ENCODE data around the gene INVS. TPM values are rescaled to one million over a fixed set of nuclear protein-coding genes. Genes with fewer than 3 reads are reported as not detected.
A peak's percentile ranks its signal among the peaks of the same experiment; 100 is the strongest.
"Not testable (repeated sequence)": the region's sequence is repeated elsewhere in the genome, so short reads cannot be mapped to it uniquely, and the experiment has no call there.

Gene INVS
- total RNA-seq, 1 donor from 2014 or later = 25.6 TPM

GRCh38 chr9:100126423-100126822, 27.4 kb downstream of the INVS start:
- no peaks in the 10 kb centered on the region for H3K4me1 Mint-ChIP-seq
- H3K4me3 Mint-ChIP-seq = no peak overlapping the region
- H3K9me3 Mint-ChIP-seq = no peaks in the 10 kb centered on the region
- no peak for TF ChIP-seq CTCF (conservative IDR thresholded peaks at IDR 0.05)
- H3K27ac Mint-ChIP-seq (ENCODE audit: unreplicated experiment) = no peak overlapping the region
- peaks cover 5% of the 10 kb centered on the region for H3K36me3 Mint-ChIP-seq (ENCODE audit: low read depth)
- DNase-seq (ENCODE audit: low read depth, low spot score) = no peak
- no peaks in the 10 kb centered on the region for H3K27me3 Mint-ChIP-seq (ENCODE audit: low read depth)

GRCh38 chr9:100129772-100130171, 30.7 kb downstream of the INVS start:
- H3K27ac Mint-ChIP-seq (ENCODE audit: unreplicated experiment) = no peak overlapping the region
- no peaks in the 10 kb centered on the region for H3K9me3 Mint-ChIP-seq
- peaks cover 20% of the 10 kb centered on the region for H3K36me3 Mint-ChIP-seq (ENCODE audit: low read depth)
- DNase-seq (ENCODE audit: low read depth, low spot score) = no peak
- no peak overlapping the region for H3K4me3 Mint-ChIP-seq
- no peaks in the 10 kb centered on the region for H3K4me1 Mint-ChIP-seq
- TF ChIP-seq CTCF (conservative IDR thresholded peaks at IDR 0.05) = no peak
- no peaks in the 10 kb centered on the region for H3K27me3 Mint-ChIP-seq (ENCODE audit: low read depth)

GRCh38 chr9:100131216-100131615, 32.2 kb downstream of the INVS start:
- Mint-ChIP-seq H3K27ac (ENCODE audit: unreplicated experiment) (no peak overlapping the region), H3K4me3 (no peak overlapping the region), H3K27me3 (ENCODE audit: low read depth) (no peaks in the 10 kb centered on the region), H3K4me1 (no peaks in the 10 kb centered on the region), H3K36me3 (ENCODE audit: low read depth) (peaks cover 15% of the 10 kb centered on the region), H3K9me3 (no peaks in the 10 kb centered on the region)
- DNase-seq (ENCODE audit: low read depth, low spot score) = no peak
- TF ChIP-seq CTCF (conservative IDR thresholded peaks at IDR 0.05) = no peak

GRCh38 chr9:100131875-100132430, 32.9 kb downstream of the INVS start:
- H3K27ac Mint-ChIP-seq (ENCODE audit: unreplicated experiment) = no peak overlapping the region
- no peaks in the 10 kb centered on the region for H3K9me3 Mint-ChIP-seq
- DNase-seq (ENCODE audit: low read depth, low spot score) = no peak
- H3K27me3 Mint-ChIP-seq (ENCODE audit: low read depth) = no peaks in the 10 kb centered on the region
- H3K4me1 Mint-ChIP-seq = no peaks in the 10 kb centered on the region
- peaks cover 15% of the 10 kb centered on the region for H3K36me3 Mint-ChIP-seq (ENCODE audit: low read depth)
- no peak for TF ChIP-seq CTCF (conservative IDR thresholded peaks at IDR 0.05)
- H3K4me3 Mint-ChIP-seq = no peak overlapping the region

- DNase-seq (ENCODE audit: low read depth, low spot score) = no peak
- Mint-ChIP-seq H3K4me1 (no peaks in the 10 kb centered on the region), H3K27me3 (ENCODE audit: low read depth) (no peaks in the 10 kb centered on the region), H3K27ac (ENCODE audit: unreplicated experiment) (no peak overlapping the region), H3K36me3 (ENCODE audit: low read depth) (peaks cover 15% of the 10 kb centered on the region), H3K4me3 (no peak overlapping the region), H3K9me3 (no peaks in the 10 kb centered on the region)
- no peak for TF ChIP-seq CTCF (conservative IDR thresholded peaks at IDR 0.05)
Measured at GRCh38 chr9:100134731-100135130, 35.7 kb downstream of the INVS start.

GRCh38 chr9:100136799-100137198, 37.8 kb downstream of the INVS start:
- H3K27me3 Mint-ChIP-seq (ENCODE audit: low read depth); H3K9me3 Mint-ChIP-seq: not testable (repeated sequence)

GRCh38 chr9:100140303-100140702, 41.3 kb downstream of the INVS start:
- not testable (repeated sequence) for H3K4me3 Mint-ChIP-seq; DNase-seq (ENCODE audit: low read depth, low spot score); H3K36me3 Mint-ChIP-seq (ENCODE audit: low read depth); H3K9me3 Mint-ChIP-seq; H3K27ac Mint-ChIP-seq (ENCODE audit: unreplicated experiment); H3K27me3 Mint-ChIP-seq (ENCODE audit: low read depth); H3K4me1 Mint-ChIP-seq

More at GRCh38 chr9:100136799-100137198, 37.8 kb downstream of the INVS start:
- not testable (repeated sequence) for H3K27ac Mint-ChIP-seq (ENCODE audit: unreplicated experiment); H3K4me1 Mint-ChIP-seq; H3K4me3 Mint-ChIP-seq; DNase-seq (ENCODE audit: low read depth, low spot score)
- H3K36me3 Mint-ChIP-seq (ENCODE audit: low read depth) = peaks cover 14% of the 10 kb centered on the region

- not testable (repeated sequence) for H3K36me3 Mint-ChIP-seq (ENCODE audit: low read depth); DNase-seq (ENCODE audit: low read depth, low spot score); H3K9me3 Mint-ChIP-seq; H3K4me3 Mint-ChIP-seq; H3K27me3 Mint-ChIP-seq (ENCODE audit: low read depth); H3K27ac Mint-ChIP-seq (ENCODE audit: unreplicated experiment)
- H3K4me1 Mint-ChIP-seq = peaks cover 12% of the 10 kb centered on the region
Measured at GRCh38 chr9:100141862-100142261, 42.8 kb downstream of the INVS start.

- H3K9me3 Mint-ChIP-seq; H3K36me3 Mint-ChIP-seq (ENCODE audit: low read depth); H3K4me3 Mint-ChIP-seq; DNase-seq (ENCODE audit: low read depth, low spot score); H3K27me3 Mint-ChIP-seq (ENCODE audit: low read depth): not testable (repeated sequence)
- Mint-ChIP-seq H3K4me1 (peaks cover 12% of the 10 kb centered on the region), H3K27ac (ENCODE audit: unreplicated experiment) (peak overlapping the region; percentile 1)
Measured at GRCh38 chr9:100145167-100145934, 46.3 kb downstream of the INVS start.

Data from neural crest cell (in vitro differentiated cells).